GM03348 (cell line): ENCODE results near the gene CACNB2.
"Not testable (repeated sequence)": the region's sequence is repeated elsewhere in the genome, so short reads cannot be mapped to it uniquely, and the experiment has no call there.

Experiments
- DNase-seq: peaks from one replicate; pipeline ENCODE4 v3.0.0; 2012; ENCODE audit warnings: low spot score

The CACNB2 gene

DNA sequence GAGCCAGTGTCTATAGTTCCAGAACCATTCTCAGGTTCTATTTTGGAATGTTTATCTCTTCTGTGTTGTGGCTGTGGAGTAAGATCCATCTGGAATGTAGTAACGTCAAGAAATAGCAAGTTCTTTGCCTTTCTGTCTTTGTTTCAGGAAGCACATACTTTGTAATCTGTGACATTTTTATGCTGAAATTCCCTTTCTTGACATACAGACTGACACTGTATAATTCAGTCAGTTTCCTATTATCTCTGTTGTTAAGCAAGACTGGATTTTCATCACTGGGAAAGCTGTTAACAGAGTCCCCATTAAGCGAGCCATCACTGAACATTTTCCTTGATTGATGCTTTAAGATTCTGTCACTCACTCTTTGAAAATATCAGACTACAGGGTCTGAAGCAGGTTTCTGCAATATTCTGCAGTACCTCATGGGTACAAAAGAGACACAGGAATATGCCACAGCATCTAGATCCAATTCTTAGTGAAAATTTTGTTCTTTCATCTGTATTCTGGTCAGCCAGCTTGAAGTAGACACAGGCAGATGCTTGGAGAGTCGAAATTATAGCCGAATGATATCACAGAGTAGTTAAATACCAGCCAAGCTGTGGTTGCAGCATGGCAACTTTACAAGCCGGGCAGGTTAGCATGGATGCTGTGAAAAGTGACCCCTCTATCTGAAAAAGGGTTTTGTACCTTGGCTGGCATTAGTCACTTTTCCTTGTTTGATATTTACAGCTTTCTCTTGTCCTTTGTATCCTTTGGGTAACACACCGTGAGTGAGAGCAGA, 62.6 kb downstream of the CACNB2 start:
- DNase-seq, result no peak

DNA sequence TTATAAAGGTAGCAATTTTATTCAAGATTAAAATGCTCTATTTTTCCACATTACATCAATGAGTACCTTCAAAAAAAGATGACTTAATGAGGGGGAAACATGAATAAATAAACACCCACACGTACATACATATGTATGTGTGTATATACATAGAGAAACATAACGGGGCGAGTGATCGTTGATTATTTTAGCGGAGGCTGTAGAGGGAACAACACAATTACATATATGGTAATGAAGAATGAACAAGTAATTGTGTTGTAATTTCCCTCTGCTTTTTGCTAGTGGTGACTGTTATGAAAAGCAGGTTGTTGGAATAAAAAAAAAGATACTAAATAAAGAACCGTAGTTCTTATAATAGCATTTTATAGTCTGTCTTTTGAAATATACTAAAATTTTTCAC, 63.2 kb downstream of the CACNB2 start:
- DNase-seq, result no peak

DNA sequence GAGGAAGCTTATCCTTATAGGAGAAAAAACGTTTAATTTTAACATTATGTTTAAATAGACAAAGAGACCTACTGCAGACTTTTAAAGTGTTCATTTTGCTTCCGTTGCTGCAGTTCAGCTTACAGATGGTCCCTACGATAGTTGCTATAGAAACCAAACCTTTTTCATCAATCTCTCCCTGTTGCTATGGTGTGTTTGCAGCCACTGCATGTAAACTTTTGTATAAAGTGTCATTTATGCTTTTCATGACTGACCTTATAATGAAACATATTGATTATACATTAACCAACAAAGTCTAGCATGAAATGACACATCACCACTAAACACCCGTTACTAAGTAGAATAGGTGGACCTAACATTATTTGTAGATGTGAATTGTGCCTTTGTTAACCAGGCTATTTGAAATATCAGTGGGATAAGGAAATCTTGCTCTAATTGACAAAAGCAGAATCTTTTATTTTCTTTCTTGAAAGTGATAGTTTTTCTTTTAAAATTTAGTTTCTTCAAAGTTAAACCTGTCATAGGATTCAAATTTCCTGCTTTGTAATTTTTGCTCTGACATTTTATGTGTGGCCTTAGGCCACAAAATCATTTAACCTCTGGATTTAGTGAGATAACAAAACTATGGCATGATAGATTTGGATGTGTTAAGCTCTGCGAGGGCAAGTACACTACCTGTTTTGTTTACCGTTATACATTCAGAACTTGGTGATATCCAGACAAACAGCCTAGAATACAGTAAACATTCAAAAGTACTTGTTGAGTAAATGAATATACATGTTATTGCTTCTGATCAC, 64.0 kb downstream of the CACNB2 start:
- DNase-seq, result no peak

DNA sequence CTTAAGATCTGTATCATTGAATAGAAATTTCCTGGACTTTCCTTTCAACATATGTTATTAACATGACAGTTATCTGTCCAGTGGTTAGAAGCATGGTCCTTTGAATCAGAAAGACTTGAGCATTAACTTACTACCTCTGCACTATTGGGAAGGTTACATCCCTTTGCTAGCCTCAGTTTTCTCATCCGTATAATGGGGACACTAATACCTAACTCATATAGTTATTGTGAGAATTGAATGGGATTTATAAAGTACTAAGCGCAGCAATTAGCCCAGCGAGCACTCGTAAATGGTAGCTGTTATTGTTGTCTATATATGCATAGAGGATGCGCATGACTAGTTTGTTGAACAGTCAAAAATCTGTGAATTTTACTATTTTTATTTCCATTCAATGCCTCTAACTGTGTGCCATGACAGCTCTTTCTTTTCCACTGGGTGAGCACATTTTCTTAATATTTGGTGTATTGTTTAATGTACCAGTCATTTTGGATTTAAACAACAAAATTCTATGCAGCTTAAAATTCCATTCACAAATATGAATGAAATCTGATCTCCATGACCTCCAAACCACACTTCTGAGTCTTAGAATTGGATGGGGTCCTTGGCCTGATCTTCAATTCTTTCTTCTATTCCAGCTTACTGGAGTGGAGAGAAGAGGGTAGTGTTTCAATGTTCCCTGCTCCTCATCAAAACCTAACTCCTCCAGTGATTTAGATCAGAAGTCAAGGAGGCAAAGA, 65.0 kb downstream of the CACNB2 start:
- DNase-seq, result peak; percentile 30

DNA sequence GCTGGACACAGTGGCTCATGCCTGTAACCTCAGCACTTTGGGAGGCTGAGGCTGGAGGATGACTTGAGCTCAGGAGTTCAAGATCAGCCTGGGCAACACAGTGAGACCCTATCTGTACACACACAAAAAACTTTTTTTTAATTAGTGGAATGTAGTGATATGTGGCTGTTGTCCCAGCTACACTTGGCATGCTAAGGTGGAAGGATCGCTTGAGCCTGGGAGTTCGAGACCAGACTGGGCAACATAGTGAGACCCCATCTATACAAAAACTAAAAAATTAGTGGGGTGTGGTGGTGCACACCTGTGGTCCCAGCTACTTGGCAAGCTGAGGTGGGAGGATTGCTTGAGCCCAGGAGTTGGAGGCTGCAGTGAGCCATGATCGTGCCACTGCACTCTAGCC, 68.0 kb downstream of the CACNB2 start:
- not testable (repeated sequence) for DNase-seq

DNA sequence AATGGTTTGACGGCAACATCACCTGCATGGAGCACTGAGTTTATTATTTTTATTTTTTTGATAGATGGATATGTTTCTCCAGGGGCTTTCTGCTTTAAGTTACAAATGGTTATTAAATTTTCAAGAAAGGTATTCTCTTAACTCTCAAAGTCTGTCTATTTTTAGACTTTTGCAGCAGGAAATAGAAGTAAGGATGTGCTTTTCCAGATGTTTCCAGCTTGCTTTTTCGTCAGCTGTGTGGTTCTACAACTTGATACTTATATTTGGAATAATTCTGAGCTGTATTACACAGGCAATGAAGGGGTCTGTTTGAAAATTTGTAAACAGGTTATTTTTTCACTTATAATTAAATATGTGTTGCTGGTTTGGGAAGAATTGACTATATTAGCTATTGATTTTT, 69.0 kb downstream of the CACNB2 start:
- DNase-seq, result no peak

DNA sequence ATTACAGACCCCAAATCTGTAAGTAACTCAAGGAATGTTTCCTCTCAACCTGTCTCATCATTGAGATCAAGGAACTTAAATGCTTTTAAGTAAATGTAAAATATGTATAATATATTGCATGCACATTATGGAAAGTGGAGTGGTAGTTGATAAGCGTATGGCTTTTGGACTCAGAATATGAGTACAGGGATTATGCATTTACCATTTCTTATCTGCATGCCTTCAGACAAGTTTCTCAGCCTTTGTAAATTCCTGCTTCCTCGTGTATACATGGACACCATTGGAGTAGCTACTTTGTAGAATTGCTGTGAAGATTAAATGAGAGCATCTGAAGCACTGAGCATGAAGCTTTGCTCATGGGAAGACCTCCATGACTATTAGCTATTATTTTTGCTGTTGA, 70.5 kb downstream of the CACNB2 start:
- DNase-seq, result no peak

DNA sequence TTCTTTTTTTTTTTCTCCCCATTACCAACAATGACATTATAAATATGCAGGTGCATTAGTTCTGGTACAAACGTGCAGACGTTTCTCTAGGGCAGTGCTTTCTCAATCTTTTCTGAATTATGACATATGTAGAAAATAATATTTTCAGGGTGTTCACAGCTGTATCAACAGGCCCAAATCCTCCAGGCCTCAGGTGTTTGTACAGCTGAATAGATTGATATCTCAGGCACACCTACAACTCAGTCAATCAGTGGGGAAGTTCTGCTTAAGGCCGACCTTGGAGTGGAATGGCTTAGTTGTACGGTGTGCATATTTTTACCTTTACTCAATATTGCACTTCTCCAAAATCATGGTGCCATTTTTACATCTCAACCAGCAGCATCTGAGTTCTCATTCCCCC, 71.6 kb downstream of the CACNB2 start:
- DNase-seq, result no peak

DNA sequence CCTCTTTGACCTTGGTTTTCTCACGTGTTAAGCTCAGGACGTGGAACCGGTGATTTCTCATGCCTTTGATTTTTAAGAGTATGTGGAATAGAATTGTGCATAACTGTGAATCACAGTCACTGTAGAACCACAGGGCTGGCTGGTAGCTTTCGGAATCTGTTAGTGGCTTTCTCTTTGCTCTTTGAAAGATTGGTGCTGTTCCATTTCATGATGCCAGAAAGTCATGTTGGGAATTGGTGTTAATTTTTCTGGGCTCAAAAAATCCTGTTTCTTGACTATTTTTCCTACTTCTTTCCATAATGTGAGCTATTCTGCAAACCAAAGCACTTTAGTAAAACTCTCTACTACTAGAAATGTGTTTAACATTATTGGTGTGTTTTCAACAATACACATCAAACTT, 73.0 kb downstream of the CACNB2 start:
- no peak for DNase-seq

DNA sequence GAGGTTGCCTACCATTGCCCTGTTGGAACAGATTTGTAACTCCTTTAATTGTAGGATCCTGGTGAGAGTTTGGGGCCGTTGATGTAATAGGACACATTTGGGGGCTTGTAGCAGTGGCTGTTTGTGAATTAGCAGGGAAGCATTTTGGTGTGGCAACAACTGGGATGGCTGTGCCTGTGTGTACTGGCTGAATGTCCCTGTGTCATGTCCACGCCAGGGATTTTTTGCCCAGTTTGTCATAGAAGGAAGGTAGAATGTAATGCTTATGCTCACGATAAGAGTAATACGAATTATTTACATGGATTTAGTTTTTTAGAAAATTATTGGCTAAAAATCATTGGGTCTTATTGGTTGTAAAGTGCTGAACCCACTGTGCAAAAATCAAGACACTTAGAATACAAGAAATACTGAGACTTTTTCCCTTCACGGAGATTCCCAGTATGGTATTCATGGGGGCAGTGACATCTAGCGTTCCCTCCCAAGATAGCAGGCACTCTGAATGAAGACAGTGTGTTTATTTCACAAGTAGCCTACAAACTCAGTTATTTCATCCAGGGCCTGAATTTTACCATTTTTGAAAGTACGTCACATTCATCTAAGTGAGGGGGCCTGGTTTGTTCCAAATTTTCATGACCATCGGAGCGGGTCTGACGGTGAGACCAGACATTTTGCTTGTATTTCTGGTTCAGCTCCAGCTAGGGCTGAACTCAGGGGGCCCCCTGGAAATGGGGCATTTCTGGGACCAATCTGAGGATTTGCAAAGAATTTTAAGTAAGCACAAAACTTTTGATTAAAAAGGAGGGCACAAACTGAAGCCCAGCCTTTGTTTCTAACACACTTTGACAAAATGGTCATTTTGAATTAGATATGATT, 74.7 kb downstream of the CACNB2 start:
- peak; percentile 71 for DNase-seq

DNA sequence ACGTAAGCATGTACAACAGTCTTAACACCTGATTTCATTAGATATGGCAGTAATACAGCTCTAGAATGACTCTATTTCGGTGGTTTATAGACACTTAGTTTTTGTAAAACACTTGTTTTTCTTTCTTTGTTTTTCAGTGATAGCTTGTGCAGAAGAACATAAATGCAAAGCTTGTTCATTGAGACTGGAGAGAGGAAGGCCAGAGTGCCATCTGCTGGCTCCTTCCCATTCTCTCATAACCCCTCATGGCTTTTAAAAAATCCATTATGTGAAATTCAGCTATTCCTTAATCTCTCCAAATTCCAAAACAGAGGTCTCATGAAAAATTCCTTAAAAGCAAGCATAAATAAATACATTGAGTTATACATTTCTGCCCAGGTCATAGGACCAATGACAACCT, 76.3 kb downstream of the CACNB2 start:
- DNase-seq, result peak; percentile 60

DNA sequence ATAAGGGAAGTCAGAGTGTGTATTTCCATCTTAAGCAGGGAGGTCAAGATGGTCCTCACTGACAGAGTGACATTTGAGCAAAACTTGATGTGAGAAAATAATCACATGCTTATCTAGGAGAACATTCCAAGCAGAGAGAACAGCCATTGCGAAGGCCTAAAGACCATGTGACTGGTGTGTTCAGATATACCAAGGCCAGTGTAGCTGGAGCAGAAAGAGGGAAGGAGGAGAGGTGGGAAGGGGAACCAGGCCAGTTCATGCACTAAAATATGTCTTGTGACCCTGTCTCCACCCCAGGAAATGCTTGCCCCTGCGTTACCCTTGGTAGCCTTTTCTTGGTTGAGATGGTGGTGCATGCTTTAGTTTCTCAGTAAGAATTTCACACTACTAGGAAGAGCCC, 77.4 kb downstream of the CACNB2 start:
- no peak for DNase-seq

DNA sequence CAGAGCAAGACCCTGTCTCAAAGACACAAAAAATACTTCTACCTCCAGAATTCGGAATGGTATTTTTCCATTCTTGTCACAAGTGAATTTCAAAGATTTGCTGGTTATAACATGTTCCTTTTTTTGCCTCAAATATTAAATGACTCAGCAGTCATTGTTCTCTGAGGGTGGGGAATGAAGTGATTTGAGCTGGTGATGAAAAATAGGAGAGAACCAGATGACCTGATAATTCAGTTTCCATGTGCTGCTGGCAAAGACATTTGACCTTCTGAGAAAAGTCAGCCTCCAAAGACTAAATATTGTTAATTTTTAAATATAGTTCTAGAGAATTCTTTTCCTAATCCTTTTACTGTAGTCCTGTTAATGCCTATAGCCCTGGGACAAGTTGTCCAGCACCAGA, 78.9 kb downstream of the CACNB2 start:
- DNase-seq, result no peak

DNA sequence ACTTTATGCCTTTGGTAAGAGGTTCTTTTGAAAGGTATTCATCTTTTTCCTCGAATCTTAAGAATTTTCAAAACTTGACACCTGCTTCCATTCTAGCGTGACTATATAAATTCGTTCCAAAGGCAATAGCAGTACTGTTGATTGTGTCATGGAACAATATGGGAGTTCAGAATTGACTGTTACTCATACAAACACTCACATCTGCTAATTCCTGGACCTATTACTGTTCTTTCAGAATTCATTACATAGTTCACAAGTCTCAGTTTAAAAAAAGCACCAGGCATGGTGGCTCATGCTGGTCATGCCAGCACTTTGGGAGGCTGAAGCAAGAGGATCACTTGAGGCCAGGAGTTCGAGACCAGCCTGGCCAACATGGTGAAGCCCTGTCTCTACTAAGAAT, 80.9 kb downstream of the CACNB2 start:
- DNase-seq, result no peak

DNA sequence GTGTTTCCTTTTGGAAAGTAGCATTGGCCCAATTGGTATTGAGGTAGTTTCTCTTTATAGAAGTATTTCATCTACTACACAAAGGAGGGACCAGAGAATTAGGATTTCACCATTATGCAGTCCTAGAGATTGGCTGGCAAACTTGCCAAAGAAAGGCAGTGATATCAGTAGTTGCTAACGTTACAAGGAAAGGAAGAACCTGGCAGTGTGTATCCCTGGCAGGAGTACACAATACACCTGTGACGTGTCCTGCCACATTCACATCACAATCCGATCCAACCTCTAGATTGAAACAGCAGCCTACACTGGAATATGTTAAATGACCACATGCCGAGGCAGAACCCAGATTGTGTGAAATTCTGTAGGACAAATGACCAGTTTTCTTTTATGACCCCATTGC, 81.7 kb downstream of the CACNB2 start:
- no peak for DNase-seq

DNA sequence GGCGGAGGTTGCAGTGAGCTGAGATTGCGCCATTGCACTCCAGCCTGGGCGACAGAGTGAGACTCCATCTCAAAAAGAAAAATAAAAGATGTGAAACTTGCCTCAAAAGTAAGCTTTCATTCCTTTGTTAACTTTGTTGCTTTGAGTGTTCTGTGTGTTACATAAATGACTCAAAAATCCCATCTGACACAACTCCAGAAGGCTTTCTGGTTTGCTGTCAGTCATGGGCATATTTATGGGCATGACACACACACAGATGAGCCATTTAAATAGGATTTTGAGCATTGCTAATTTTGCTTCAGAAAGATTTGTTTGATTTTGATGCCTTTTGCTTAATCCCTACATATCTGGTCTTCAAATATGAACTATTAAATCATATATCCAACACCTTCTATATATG, 82.6 kb downstream of the CACNB2 start:
- DNase-seq, result no peak

DNA sequence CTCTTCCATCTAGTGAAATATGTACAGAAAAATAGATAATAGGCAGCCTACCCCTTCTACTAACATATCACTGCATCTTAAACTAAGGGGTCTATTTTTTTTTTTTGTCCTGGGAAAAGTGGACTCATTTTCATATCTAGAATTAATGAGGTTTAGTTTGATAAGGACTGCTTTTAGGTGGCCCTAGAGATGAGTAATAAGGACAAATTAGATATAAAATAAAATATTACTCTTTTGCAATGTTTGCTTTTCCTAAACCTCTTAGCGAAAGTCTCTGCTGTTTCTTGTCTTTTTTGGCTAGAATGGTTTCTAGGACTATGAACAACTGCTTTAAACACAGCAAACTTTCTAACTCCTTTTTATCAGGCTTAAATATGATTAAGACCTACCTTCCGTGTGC, 83.7 kb downstream of the CACNB2 start:
- DNase-seq, result no peak

DNA sequence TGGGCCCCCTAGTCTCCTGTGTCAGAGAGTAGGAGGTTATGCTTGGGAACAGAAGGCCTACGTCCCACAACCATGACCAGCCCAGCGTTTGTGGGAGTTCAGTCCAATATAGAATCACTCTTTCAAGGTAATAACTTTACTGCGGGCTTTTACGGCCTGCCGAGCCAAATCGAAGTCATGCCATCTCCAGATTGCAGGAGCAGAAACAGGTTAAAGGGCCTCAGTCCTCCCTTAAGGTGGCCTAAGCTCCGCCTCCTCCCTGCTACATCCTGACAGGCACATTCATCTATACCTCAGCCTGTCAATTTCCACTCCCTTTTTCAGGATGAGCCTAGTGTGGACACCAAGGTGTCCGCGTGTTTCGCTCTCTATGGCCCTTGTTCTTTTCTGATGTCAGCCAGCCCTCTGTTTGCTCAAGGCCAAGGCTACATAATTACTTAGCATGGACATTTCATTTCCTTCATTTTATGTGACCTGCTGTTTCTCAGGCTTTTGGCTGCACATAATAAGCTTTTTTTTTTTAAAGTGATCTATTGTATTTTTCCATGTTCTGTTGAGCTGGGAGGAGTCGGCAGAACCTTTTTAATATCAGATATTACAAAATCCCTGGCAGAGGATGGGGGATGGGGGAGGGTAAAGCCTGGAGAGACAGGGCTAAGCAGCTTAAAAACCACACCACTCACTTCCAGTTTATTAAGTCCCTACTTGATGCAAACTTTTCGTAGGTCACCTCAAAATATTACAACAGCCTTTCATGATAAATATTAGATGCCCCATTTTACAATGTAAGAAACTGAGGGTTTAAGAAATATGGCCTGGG, 84.6 kb downstream of the CACNB2 start:
- DNase-seq, result no peak

DNA sequence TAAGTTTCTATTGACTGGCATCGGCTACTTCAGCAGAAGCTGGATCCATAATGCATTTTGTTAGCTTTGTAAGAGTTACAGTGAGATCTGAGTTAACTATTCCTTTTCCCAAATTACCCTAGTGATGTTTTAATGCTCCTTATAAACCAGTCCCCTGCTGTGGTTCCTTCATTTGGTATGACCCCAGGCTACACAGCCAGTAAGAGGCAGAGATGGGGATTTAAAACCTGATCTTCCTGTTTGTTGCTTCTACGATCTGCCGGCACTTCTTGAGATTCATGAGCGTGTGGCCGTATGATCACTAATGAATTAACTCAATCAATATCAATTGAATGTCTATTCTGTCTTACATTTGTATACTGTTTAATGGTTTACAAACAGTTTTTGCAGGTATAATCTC, 86.1 kb downstream of the CACNB2 start:
- DNase-seq, result no peak

DNA sequence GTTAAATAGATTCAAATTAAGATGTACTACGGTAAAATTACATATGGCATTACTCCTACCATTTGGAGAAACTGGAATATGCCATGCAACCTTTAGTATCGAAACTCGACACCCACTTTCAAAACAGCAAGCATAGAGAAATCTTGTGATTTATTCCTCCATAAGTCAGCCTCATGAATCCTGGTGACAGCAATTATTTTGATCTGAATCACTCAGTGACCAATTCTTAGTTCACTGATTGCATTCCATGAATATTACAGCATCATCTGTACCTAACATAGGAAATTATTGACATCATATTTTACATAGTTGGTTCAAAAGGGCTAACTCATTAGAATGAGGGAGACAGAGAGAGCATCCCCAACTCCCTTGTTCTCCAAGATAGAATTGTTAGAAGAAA, 89.6 kb downstream of the CACNB2 start:
- peak; percentile 57 for DNase-seq

DNA sequence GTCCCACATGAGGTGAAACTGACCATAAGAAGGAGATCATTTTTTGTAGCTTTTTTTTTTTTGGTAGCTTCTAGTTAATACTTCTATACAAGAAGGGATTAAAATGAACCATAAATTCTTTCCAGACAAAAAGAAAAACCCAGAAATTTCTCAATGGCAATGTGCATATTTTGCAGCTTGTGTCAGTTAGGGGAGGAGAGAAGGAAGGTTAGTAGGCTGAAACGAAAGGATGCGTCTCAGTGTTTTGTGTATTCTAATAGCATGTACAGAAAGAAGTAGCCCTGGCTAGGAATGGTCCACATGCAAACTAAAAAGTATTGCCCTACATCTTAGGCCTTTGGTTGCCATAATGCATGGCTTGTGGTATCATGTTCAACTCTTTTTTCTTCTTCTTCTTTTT, 90.6 kb downstream of the CACNB2 start:
- DNase-seq, result peak; percentile 64
